ENCODE measurements around the gene ZNF485.
"Not testable (repeated sequence)": the region's sequence is repeated elsewhere in the genome, so short reads cannot be mapped to it uniquely, and the experiment has no call there.

The ZNF485 gene

DNA sequence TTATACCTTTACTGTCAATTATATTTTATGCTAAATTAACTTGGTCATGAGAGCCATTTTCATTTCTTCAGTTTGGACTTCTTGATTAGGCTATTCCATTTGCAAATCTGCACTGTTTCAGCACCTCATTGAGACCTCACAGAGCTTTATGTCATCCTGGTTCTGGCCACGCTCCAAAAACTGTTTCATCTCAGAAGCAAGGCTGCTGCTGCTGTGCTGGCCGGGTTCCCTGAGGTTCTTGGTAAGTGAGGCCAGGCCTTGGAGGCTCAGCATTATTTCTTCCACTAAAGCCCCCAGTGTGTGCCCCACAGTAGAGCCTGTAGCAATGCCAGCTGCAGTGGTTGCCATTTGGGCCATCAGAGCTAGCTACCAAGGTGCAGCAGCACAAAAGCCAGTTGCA, 7.8 kb upstream of the ZNF485 start:
- H3K36me3 ChIP-seq (ENCODE audit: insufficient read depth, low read length), result no peaks in the 10 kb centered on the region
- ATAC-seq (ENCODE audit: insufficient read depth, low read depth) (no peak), DNase-seq (no peak)
- no peaks in the 10 kb centered on the region for H3K79me2 ChIP-seq (ENCODE audit: insufficient read depth, low read length)
- no peaks in the 10 kb centered on the region for H4K20me1 ChIP-seq (ENCODE audit: insufficient read depth, low read length)
- H3K4me3 ChIP-seq (ENCODE audit: low read depth in 1 of 2, low read length in 2 of 2), result no peak overlapping the region
- no peak overlapping the region for H3K9ac ChIP-seq (ENCODE audit: low read depth, low read length)
- H3K4me1 ChIP-seq (ENCODE audit: insufficient read depth, low read length), result peaks cover 20% of the 10 kb centered on the region
- no peak overlapping the region; the same call in 1 of the 2 replicates for H2AFZ ChIP-seq (ENCODE audit: low read depth, low read length)
- H3K27me3 ChIP-seq (ENCODE audit: insufficient read depth, low read length, poor library complexity), result no peaks in the 10 kb centered on the region
- no peak overlapping the region for H3K27ac ChIP-seq (ENCODE audit: low read length)
- H3K9me3 ChIP-seq (ENCODE audit: insufficient read depth, low read length, severe bottlenecking), result peaks cover 4% of the 10 kb centered on the region
- TF ChIP-seq, protein P1, sequence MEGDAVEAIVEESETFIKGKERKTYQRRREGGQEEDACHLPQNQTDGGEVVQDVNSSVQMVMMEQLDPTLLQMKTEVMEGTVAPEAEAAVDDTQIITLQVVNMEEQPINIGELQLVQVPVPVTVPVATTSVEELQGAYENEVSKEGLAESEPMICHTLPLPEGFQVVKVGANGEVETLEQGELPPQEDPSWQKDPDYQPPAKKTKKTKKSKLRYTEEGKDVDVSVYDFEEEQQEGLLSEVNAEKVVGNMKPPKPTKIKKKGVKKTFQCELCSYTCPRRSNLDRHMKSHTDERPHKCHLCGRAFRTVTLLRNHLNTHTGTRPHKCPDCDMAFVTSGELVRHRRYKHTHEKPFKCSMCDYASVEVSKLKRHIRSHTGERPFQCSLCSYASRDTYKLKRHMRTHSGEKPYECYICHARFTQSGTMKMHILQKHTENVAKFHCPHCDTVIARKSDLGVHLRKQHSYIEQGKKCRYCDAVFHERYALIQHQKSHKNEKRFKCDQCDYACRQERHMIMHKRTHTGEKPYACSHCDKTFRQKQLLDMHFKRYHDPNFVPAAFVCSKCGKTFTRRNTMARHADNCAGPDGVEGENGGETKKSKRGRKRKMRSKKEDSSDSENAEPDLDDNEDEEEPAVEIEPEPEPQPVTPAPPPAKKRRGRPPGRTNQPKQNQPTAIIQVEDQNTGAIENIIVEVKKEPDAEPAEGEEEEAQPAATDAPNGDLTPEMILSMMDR (IDR thresholded peaks at IDR 0.05; ENCODE audit: borderline replicate concordance, extremely low read depth, low read length, poor library complexity, severe bottlenecking), result no peak
- no peak for TF ChIP-seq EZH2 (IDR thresholded peaks at IDR 0.05; ENCODE audit: borderline replicate concordance, low read depth, low read length, severe bottlenecking)
- H3K4me2 ChIP-seq (ENCODE audit: insufficient read depth, low read length), result no peak overlapping the region

- Histone ChIP-seq H3K36me3 (ENCODE audit: insufficient read depth, low read length) (no peaks in the 10 kb centered on the region), H3K4me3 (ENCODE audit: low read depth in 1 of 2, low read length in 2 of 2) (no peak overlapping the region), H3K4me2 (ENCODE audit: insufficient read depth, low read length) (no peak overlapping the region), H4K20me1 (ENCODE audit: insufficient read depth, low read length) (no peaks in the 10 kb centered on the region), H3K4me1 (ENCODE audit: insufficient read depth, low read length) (peaks cover 20% of the 10 kb centered on the region), H3K9me3 (ENCODE audit: insufficient read depth, low read length, severe bottlenecking) (peaks cover 4% of the 10 kb centered on the region), H3K79me2 (ENCODE audit: insufficient read depth, low read length) (no peaks in the 10 kb centered on the region), H2AFZ (ENCODE audit: low read depth, low read length) (no peak overlapping the region), H3K9ac (ENCODE audit: low read depth, low read length) (no peak overlapping the region), H3K27ac (ENCODE audit: low read length) (no peak overlapping the region), H3K27me3 (ENCODE audit: insufficient read depth, low read length, poor library complexity) (no peaks in the 10 kb centered on the region)
- no peak for ATAC-seq (ENCODE audit: insufficient read depth, low read depth)
- DNase-seq, result no peak
- no peak for TF ChIP-seq EZH2 (IDR thresholded peaks at IDR 0.05; ENCODE audit: borderline replicate concordance, low read depth, low read length, severe bottlenecking)
- TF ChIP-seq, protein P1 (IDR thresholded peaks at IDR 0.05; ENCODE audit: borderline replicate concordance, extremely low read depth, low read length, poor library complexity, severe bottlenecking), result no peak
These were observed 6.9 kb upstream of the ZNF485 start for GRCh38 chr10:43599333-43599732.

GRCh38 chr10:43601576-43601975, 4.7 kb upstream of the ZNF485 start:
- H3K4me3 ChIP-seq (ENCODE audit: low read depth in 1 of 2, low read length in 2 of 2); H3K36me3 ChIP-seq (ENCODE audit: insufficient read depth, low read length); H3K4me2 ChIP-seq (ENCODE audit: insufficient read depth, low read length); H3K9ac ChIP-seq (ENCODE audit: low read depth, low read length); H4K20me1 ChIP-seq (ENCODE audit: insufficient read depth, low read length); ATAC-seq (ENCODE audit: insufficient read depth, low read depth); H3K9me3 ChIP-seq (ENCODE audit: insufficient read depth, low read length, severe bottlenecking); H3K27ac ChIP-seq (ENCODE audit: low read length); DNase-seq; H3K27me3 ChIP-seq (ENCODE audit: insufficient read depth, low read length, poor library complexity); H2AFZ ChIP-seq (ENCODE audit: low read depth, low read length); H3K79me2 ChIP-seq (ENCODE audit: insufficient read depth, low read length); H3K4me1 ChIP-seq (ENCODE audit: insufficient read depth, low read length): not testable (repeated sequence)

GRCh38 chr10:43605850-43606322, 352 bp upstream of the ZNF485 start:
- peak; percentile 28 for ATAC-seq (ENCODE audit: insufficient read depth, low read depth)
- TF ChIP-seq, protein P1 (IDR thresholded peaks at IDR 0.05; ENCODE audit: borderline replicate concordance, extremely low read depth, low read length, poor library complexity, severe bottlenecking), result no peak
- TF ChIP-seq EZH2 (IDR thresholded peaks at IDR 0.05; ENCODE audit: borderline replicate concordance, low read depth, low read length, severe bottlenecking), result no peak

More at GRCh38 chr10:43605850-43606322, 352 bp upstream of the ZNF485 start:
- no peak overlapping the region for H3K27ac ChIP-seq (ENCODE audit: low read length)
- peak overlapping the region; percentile 69; the same call in 1 of the 2 replicates for H3K9ac ChIP-seq (ENCODE audit: low read depth, low read length)
- peak overlapping the region; percentile 90 for H2AFZ ChIP-seq (ENCODE audit: low read depth, low read length)
- H3K79me2 ChIP-seq (ENCODE audit: insufficient read depth, low read length), result peaks cover 9% of the 10 kb centered on the region
- DNase-seq, result no peak
- H3K9me3 ChIP-seq (ENCODE audit: insufficient read depth, low read length, severe bottlenecking), result peaks cover 3% of the 10 kb centered on the region
- no peaks in the 10 kb centered on the region for H4K20me1 ChIP-seq (ENCODE audit: insufficient read depth, low read length)
- H3K4me1 ChIP-seq (ENCODE audit: insufficient read depth, low read length), result peaks cover 29% of the 10 kb centered on the region
- H3K27me3 ChIP-seq (ENCODE audit: insufficient read depth, low read length, poor library complexity), result no peaks in the 10 kb centered on the region
- H3K4me2 ChIP-seq (ENCODE audit: insufficient read depth, low read length), result peak overlapping the region; percentile 89
- H3K36me3 ChIP-seq (ENCODE audit: insufficient read depth, low read length), result peaks cover 18% of the 10 kb centered on the region; the same call in 1 of the 2 replicates
- peak overlapping the region; percentile 55 to 86; a peak in 3 of 4 replicates for H3K4me3 ChIP-seq (ENCODE audit: low read depth in 1 of 2, low read length in 2 of 2)

Measured in DND-41 (cell line).